Measurements from ENCODE around the gene ABHD2. TPM values are rescaled to one million over a fixed set of nuclear protein-coding genes. Genes with fewer than 3 reads are reported as not detected.
A peak's percentile ranks its signal among the peaks of the same experiment; 100 is the strongest.

ABHD2 gene
- total and polyA plus RNA-seq, 2 donors = 5.6 to 13.7 TPM

DNA sequence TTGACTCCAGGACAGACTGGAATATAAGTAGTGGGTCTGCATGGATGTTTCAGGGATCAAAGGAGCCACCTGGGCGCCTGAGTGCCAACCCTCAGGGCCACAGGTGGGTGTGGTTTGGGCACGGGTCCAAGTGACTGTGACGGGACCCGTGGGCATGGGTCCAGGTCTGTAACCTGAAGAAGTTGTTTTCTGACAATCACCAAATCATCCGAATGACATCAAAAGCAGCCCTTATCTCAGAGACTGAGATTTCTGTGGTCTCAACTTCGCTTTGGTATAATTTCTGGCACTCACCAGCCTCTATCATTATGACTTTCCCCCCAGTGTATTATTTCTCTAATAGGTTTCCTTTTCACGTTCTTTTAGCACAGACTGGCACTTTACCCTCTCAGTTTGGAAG, 108.7 kb downstream of the ABHD2 start:
- no peak overlapping the region for H3K4me3 ChIP-seq (ENCODE audit: low read length in 2 of 2)
- H3K27me3 ChIP-seq (ENCODE audit: control insufficient read depth in 2 of 2, insufficient read depth in 1 of 2, low read length in 1 of 2) = no peaks in the 10 kb centered on the region
- H3K4me1 ChIP-seq (ENCODE audit: control insufficient read depth in 2 of 2, insufficient read depth in 2 of 2, low read length in 2 of 2) = peaks cover 0 to 3% of the 10 kb centered on the region in 2 donors
- WGBS = 50% methylated on average over 7 of the region's 7 CpGs
- H3K27ac ChIP-seq (ENCODE audit: low read depth in 1 of 2, low read length in 1 of 2) = no peak overlapping the region
- H3K9me3 ChIP-seq (ENCODE audit: control insufficient read depth in 2 of 2, insufficient read depth in 1 of 2, low read length in 1 of 2) = no peaks in the 10 kb centered on the region
- no peak for DNase-seq (ENCODE audit: low read depth in 6 of 9, low spot score in 9 of 9)
- H3K36me3 ChIP-seq (ENCODE audit: control insufficient read depth in 2 of 2, insufficient read depth in 2 of 2, low read length in 1 of 2) = peaks cover 20 to 58% of the 10 kb centered on the region in 2 donors

DNA sequence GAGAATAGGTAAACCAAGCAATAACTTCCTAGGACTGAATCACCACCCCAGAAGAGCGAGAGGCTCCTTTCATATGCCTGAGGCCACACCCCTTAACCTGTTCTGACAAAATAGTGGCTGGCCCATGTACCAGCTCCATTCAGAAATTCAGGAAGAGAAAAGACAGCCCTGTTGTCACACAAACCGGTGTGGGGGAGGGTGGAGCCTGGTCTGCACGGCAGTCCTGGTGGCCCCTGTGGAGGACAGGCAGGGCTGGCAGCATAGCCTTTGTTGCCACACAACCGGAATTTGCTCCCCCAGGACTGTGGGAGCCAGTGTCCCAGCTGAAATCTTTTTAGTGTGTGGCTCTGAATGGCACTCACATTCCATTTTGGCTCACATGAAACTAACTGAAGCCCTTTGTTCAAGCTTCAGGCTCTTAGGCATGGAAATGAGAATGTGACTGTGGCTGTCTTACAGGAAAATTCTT, 109.3 kb downstream of the ABHD2 start:
- 86% methylated on average over 4 of the region's 4 CpGs for WGBS
- no peaks in the 10 kb centered on the region for H3K9me3 ChIP-seq (ENCODE audit: control insufficient read depth in 2 of 2, insufficient read depth in 1 of 2, low read length in 1 of 2)
- no peak overlapping the region for H3K27ac ChIP-seq (ENCODE audit: low read depth in 1 of 2, low read length in 1 of 2)
- no peak overlapping the region for H3K4me3 ChIP-seq (ENCODE audit: low read length in 2 of 2)
- H3K36me3 ChIP-seq (ENCODE audit: control insufficient read depth in 2 of 2, insufficient read depth in 2 of 2, low read length in 1 of 2) = peaks cover 17 to 54% of the 10 kb centered on the region in 2 donors
- H3K27me3 ChIP-seq (ENCODE audit: control insufficient read depth in 2 of 2, insufficient read depth in 1 of 2, low read length in 1 of 2) = no peaks in the 10 kb centered on the region
- peaks cover 0 to 3% of the 10 kb centered on the region in 2 donors for H3K4me1 ChIP-seq (ENCODE audit: control insufficient read depth in 2 of 2, insufficient read depth in 2 of 2, low read length in 2 of 2)
- DNase-seq (ENCODE audit: low read depth in 6 of 9, low spot score in 9 of 9) = no peak

DNA sequence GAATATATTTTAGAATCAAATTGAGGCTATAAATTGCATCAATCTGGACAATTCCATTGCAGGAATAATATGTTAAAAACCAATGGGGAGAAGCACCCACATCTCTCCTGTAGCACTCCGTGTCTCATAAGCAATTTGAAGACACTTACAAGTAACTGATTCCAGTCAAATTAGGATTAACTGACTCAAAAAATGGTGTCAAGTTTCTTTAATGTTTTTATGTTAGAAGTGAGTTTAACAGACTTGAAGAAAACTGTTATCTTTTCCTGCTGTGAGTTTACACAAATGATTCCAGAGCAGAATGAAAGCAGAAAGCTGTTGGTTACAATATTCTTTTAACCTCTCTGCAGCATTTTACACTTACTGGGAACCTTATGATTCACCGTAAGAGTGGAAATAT, 109.9 kb downstream of the ABHD2 start:
- Histone ChIP-seq H3K36me3 (ENCODE audit: control insufficient read depth in 2 of 2, insufficient read depth in 2 of 2, low read length in 1 of 2) (peaks cover 12 to 48% of the 10 kb centered on the region in 2 donors), H3K9me3 (ENCODE audit: control insufficient read depth in 2 of 2, insufficient read depth in 1 of 2, low read length in 1 of 2) (no peaks in the 10 kb centered on the region), H3K27me3 (ENCODE audit: control insufficient read depth in 2 of 2, insufficient read depth in 1 of 2, low read length in 1 of 2) (no peaks in the 10 kb centered on the region), H3K4me3 (ENCODE audit: low read length in 2 of 2) (no peak overlapping the region), H3K27ac (ENCODE audit: low read depth in 1 of 2, low read length in 1 of 2) (no peak overlapping the region), H3K4me1 (ENCODE audit: control insufficient read depth in 2 of 2, insufficient read depth in 2 of 2, low read length in 2 of 2) (peaks cover 0 to 3% of the 10 kb centered on the region in 2 donors)
- WGBS = 96% methylated on average over 2 of the region's 2 CpGs
- no peak for DNase-seq (ENCODE audit: low read depth in 6 of 9, low spot score in 9 of 9)

DNA sequence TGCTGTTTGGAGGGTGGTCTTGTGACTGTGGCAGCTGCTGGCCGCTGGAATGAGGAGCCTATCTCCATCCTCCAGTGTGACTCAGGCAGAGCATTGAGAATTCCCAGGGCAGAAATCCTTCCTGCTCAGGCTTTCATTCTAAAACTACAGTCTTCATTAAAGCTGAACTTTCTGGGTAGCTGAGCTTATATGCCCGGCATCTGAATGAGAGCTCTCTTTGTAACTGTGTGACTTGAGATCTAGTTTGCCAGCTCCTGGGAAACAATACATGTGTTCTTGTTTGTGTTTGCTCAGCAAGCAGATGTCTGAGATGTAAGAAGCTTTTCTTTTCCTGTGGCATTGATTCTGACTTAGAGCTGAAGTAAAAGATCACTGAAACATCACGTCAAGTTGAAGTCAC, 110.7 kb downstream of the ABHD2 start:
- H3K27ac ChIP-seq (ENCODE audit: low read depth in 1 of 2, low read length in 1 of 2) = no peak overlapping the region
- 97% methylated on average over 3 of the region's 3 CpGs for WGBS

GRCh38 chr15:89199746-89200145, 111.5 kb downstream of the ABHD2 start:
- WGBS = 88% methylated on average over 6 of the region's 6 CpGs
- peaks cover 3 to 6% of the 10 kb centered on the region in 2 donors for H3K4me1 ChIP-seq (ENCODE audit: control insufficient read depth in 2 of 2, insufficient read depth in 2 of 2, low read length in 2 of 2)
- peaks cover 8 to 37% of the 10 kb centered on the region in 2 donors for H3K36me3 ChIP-seq (ENCODE audit: control insufficient read depth in 2 of 2, insufficient read depth in 2 of 2, low read length in 1 of 2)
- DNase-seq (ENCODE audit: low read depth in 6 of 9, low spot score in 9 of 9) = no peak
- no peaks in the 10 kb centered on the region for H3K9me3 ChIP-seq (ENCODE audit: control insufficient read depth in 2 of 2, insufficient read depth in 1 of 2, low read length in 1 of 2)
- H3K27me3 ChIP-seq (ENCODE audit: control insufficient read depth in 2 of 2, insufficient read depth in 1 of 2, low read length in 1 of 2) = no peaks in the 10 kb centered on the region
- no peak overlapping the region for H3K4me3 ChIP-seq (ENCODE audit: low read length in 2 of 2)
- no peak overlapping the region for H3K27ac ChIP-seq (ENCODE audit: low read depth in 1 of 2, low read length in 1 of 2)

More for the DNA sequence above, 110.7 kb downstream of the ABHD2 start:
- Histone ChIP-seq H3K4me1 (ENCODE audit: control insufficient read depth in 2 of 2, insufficient read depth in 2 of 2, low read length in 2 of 2) (peaks cover 2 to 3% of the 10 kb centered on the region in 2 donors), H3K9me3 (ENCODE audit: control insufficient read depth in 2 of 2, insufficient read depth in 1 of 2, low read length in 1 of 2) (no peaks in the 10 kb centered on the region), H3K36me3 (ENCODE audit: control insufficient read depth in 2 of 2, insufficient read depth in 2 of 2, low read length in 1 of 2) (peaks cover 10 to 44% of the 10 kb centered on the region in 2 donors), H3K27me3 (ENCODE audit: control insufficient read depth in 2 of 2, insufficient read depth in 1 of 2, low read length in 1 of 2) (no peaks in the 10 kb centered on the region), H3K4me3 (ENCODE audit: low read length in 2 of 2) (no peak overlapping the region)
- DNase-seq (ENCODE audit: low read depth in 6 of 9, low spot score in 9 of 9) = no peak

- Histone ChIP-seq H3K4me3 (ENCODE audit: low read length in 2 of 2) (no peak overlapping the region), H3K27ac (ENCODE audit: low read depth in 1 of 2, low read length in 1 of 2) (no peak overlapping the region), H3K36me3 (ENCODE audit: control insufficient read depth in 2 of 2, insufficient read depth in 2 of 2, low read length in 1 of 2) (peaks cover 5 to 32% of the 10 kb centered on the region in 2 donors), H3K4me1 (ENCODE audit: control insufficient read depth in 2 of 2, insufficient read depth in 2 of 2, low read length in 2 of 2) (peaks cover 3 to 6% of the 10 kb centered on the region in 2 donors), H3K27me3 (ENCODE audit: control insufficient read depth in 2 of 2, insufficient read depth in 1 of 2, low read length in 1 of 2) (no peaks in the 10 kb centered on the region), H3K9me3 (ENCODE audit: control insufficient read depth in 2 of 2, insufficient read depth in 1 of 2, low read length in 1 of 2) (no peaks in the 10 kb centered on the region)
- 98% methylated on average over 12 of the region's 12 CpGs for WGBS
- DNase-seq (ENCODE audit: low read depth in 6 of 9, low spot score in 9 of 9) = no peak
These were observed 111.9 kb downstream of the ABHD2 start for GRCh38 chr15:89200182-89200581.

- Histone ChIP-seq H3K27me3 (ENCODE audit: control insufficient read depth in 2 of 2, insufficient read depth in 1 of 2, low read length in 1 of 2) (no peaks in the 10 kb centered on the region), H3K4me3 (ENCODE audit: low read length in 2 of 2) (no peak overlapping the region), H3K27ac (ENCODE audit: low read depth in 1 of 2, low read length in 1 of 2) (no peak overlapping the region), H3K36me3 (ENCODE audit: control insufficient read depth in 2 of 2, insufficient read depth in 2 of 2, low read length in 1 of 2) (peaks cover 0 to 22% of the 10 kb centered on the region in 2 donors), H3K9me3 (ENCODE audit: control insufficient read depth in 2 of 2, insufficient read depth in 1 of 2, low read length in 1 of 2) (no peaks in the 10 kb centered on the region), H3K4me1 (ENCODE audit: control insufficient read depth in 2 of 2, insufficient read depth in 2 of 2, low read length in 2 of 2) (peaks cover 3 to 6% of the 10 kb centered on the region in 2 donors)
- no peak for DNase-seq (ENCODE audit: low read depth in 6 of 9, low spot score in 9 of 9)
- 98% methylated on average over 20 of the region's 20 CpGs for WGBS
These were observed 113.3 kb downstream of the ABHD2 start for GRCh38 chr15:89201465-89202005.

- Histone ChIP-seq H3K4me1 (ENCODE audit: control insufficient read depth in 2 of 2, insufficient read depth in 2 of 2, low read length in 2 of 2) (peaks cover 3 to 11% of the 10 kb centered on the region in 2 donors), H3K9me3 (ENCODE audit: control insufficient read depth in 2 of 2, insufficient read depth in 1 of 2, low read length in 1 of 2) (no peaks in the 10 kb centered on the region), H3K36me3 (ENCODE audit: control insufficient read depth in 2 of 2, insufficient read depth in 2 of 2, low read length in 1 of 2) (peaks cover 0 to 16% of the 10 kb centered on the region in 2 donors), H3K27ac (ENCODE audit: low read depth in 1 of 2, low read length in 1 of 2) (no peak overlapping the region), H3K27me3 (ENCODE audit: control insufficient read depth in 2 of 2, insufficient read depth in 1 of 2, low read length in 1 of 2) (no peaks in the 10 kb centered on the region), H3K4me3 (ENCODE audit: low read length in 2 of 2) (no peak overlapping the region)
- DNase-seq (ENCODE audit: low read depth in 6 of 9, low spot score in 9 of 9) = peak in 2 of 9 donors; percentile 8 to 23
- 10% methylated on average over 2 of the region's 2 CpGs for WGBS
These were observed 115.5 kb downstream of the ABHD2 start for GRCh38 chr15:89203705-89204273.

DNA sequence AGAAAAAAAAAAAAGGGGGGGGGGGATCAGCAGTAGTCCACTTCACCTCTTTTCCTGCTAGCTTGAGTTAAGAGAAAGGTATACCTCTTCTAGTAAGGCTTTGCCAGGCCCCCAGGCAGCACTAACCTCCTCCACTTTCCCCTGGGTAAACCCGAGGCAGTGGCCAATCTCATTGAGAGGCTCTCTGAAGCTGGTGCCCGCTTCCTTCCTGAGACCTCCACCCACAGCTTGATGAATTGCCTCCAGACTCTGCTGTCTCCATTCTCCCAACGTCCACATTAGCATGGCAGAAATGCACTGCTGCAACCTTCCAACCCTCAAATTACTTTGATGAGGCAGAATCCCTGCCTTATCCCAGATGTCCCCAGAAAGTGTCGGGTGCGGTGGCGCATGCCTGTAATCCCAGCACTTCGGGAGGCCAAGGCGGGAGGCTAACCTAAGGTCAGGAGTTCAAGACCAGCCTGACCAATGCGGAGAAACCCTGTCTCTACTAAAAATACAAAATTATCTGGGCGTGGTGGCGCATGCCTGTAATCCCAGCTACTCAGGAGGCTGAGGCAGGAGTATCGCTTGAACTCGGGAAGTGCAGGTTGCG, 117.8 kb downstream of the ABHD2 start:
- 80% methylated on average over 14 of the region's 14 CpGs for WGBS
- Histone ChIP-seq H3K4me1 (ENCODE audit: control insufficient read depth in 2 of 2, insufficient read depth in 2 of 2, low read length in 2 of 2) (peaks cover 3 to 11% of the 10 kb centered on the region in 2 donors), H3K4me3 (ENCODE audit: low read length in 2 of 2) (no peak overlapping the region), H3K27ac (ENCODE audit: low read depth in 1 of 2, low read length in 1 of 2) (no peak overlapping the region), H3K9me3 (ENCODE audit: control insufficient read depth in 2 of 2, insufficient read depth in 1 of 2, low read length in 1 of 2) (no peaks in the 10 kb centered on the region), H3K36me3 (ENCODE audit: control insufficient read depth in 2 of 2, insufficient read depth in 2 of 2, low read length in 1 of 2) (peaks cover 0 to 2% of the 10 kb centered on the region in 2 donors), H3K27me3 (ENCODE audit: control insufficient read depth in 2 of 2, insufficient read depth in 1 of 2, low read length in 1 of 2) (no peaks in the 10 kb centered on the region)
- DNase-seq (ENCODE audit: low read depth in 6 of 9, low spot score in 9 of 9) = no peak
